Common myeloid progenitor, CD34-positive (primary cell): ENCODE results near the gene SMNDC1.
"Not testable (repeated sequence)": the region's sequence is repeated elsewhere in the genome, so short reads cannot be mapped to it uniquely, and the experiment has no call there.

Source experiments
- CTCF ChIA-PET: fragments of 350-600 bp; sonication (Branson Sonifier 250); formaldehyde crosslinking; loops from one replicate; lab custom pipeline; 2021; ENCODE audit warnings: antibody characterized with exemption; lab: Charles Lee
- POLR2A ChIA-PET: fragments of 350-600 bp; sonication (Branson Sonifier 250); formaldehyde crosslinking; loops from one replicate; lab custom pipeline; 2021; ENCODE audit warnings: antibody characterized with exemption; lab: Charles Lee
- DNase-seq, 3 donors: peaks; one replicate each; pipeline versions ENCODE4 v3.0.0 to v3.0.0-alpha.2; 2013
- H3K27ac ChIP-seq, 2 experiments: 1 replicate in 1 of 2; 2 replicates in 1 of 2; pipeline ENCODE4 v1.7.0; 2013; ENCODE audit warnings: inconsistent platforms in 2 of 2, low read length in 2 of 2, mild to moderate bottlenecking in 2 of 2, low read depth in 1 of 2, moderate library complexity in 1 of 2; ENCODE audit not compliant: severe bottlenecking in 2 of 2, insufficient read depth in 1 of 2, poor library complexity in 1 of 2
- H3K27me3 ChIP-seq, 5 experiments: replicated peaks in 2 of 5; 1 replicate in 3 of 5; 2 replicates in 2 of 5; pipeline versions ENCODE4 v1.6.1 to v1.7.0; 2013; ENCODE audit warnings: low read length in 4 of 5, mild to moderate bottlenecking in 2 of 5, moderate library complexity in 2 of 5, inconsistent platforms in 1 of 5; ENCODE audit not compliant: insufficient read depth in 5 of 5, control insufficient read depth in 4 of 5
- H3K36me3 ChIP-seq, 4 experiments: 1 replicate in 2 of 4; 2 replicates in 2 of 4; pipeline versions ENCODE4 v1.6.1 to v1.7.0; 2013; ENCODE audit warnings: low read length in 3 of 4, control low read depth in 1 of 4, mild to moderate bottlenecking in 1 of 4; ENCODE audit not compliant: control insufficient read depth in 4 of 4, insufficient read depth in 4 of 4
- H3K4me1 ChIP-seq, 4 experiments: 1 replicate in 3 of 4; 2 replicates in 1 of 4; pipeline versions ENCODE4 v1.6.1 to v1.7.1; 2013; ENCODE audit warnings: low read length in 3 of 4, mild to moderate bottlenecking in 3 of 4, control low read depth in 1 of 4, inconsistent platforms in 1 of 4, moderate library complexity in 1 of 4; ENCODE audit not compliant: control insufficient read depth in 4 of 4, insufficient read depth in 4 of 4; ENCODE audit errors: control extremely low read depth in 1 of 4
- H3K4me3 ChIP-seq, 7 experiments: 1 replicate in 4 of 7; 2 replicates in 3 of 7; pipeline versions ENCODE4 v1.5.1 to v1.7.0; 2013; ENCODE audit warnings: mild to moderate bottlenecking in 7 of 7, low read length in 6 of 7, moderate library complexity in 6 of 7, inconsistent platforms in 2 of 7, low read depth in 2 of 7, control low read depth in 1 of 7; ENCODE audit not compliant: insufficient read depth in 4 of 7, control insufficient read depth in 1 of 7; ENCODE audit errors: extremely low read depth in 1 of 7
- H3K9me3 ChIP-seq, 5 experiments: 1 replicate in 4 of 5; 2 replicates in 1 of 5; pipeline versions ENCODE4 v1.6.1 to v1.7.1; 2013; ENCODE audit warnings: low read length in 4 of 5, mild to moderate bottlenecking in 2 of 5, inconsistent platforms in 1 of 5, low read depth in 1 of 5, moderate library complexity in 1 of 5; ENCODE audit not compliant: control insufficient read depth in 4 of 5, insufficient read depth in 2 of 5; ENCODE audit errors: control extremely low read depth in 1 of 5
- WGBS: methylation state at CpG from one replicate; pipeline ENCODE4 v1.1.5; 2013; ENCODE audit not compliant: insufficient coverage; 5-methylcytosine and 5-hydroxymethylcytosine counted together

Gene SMNDC1

DNA sequence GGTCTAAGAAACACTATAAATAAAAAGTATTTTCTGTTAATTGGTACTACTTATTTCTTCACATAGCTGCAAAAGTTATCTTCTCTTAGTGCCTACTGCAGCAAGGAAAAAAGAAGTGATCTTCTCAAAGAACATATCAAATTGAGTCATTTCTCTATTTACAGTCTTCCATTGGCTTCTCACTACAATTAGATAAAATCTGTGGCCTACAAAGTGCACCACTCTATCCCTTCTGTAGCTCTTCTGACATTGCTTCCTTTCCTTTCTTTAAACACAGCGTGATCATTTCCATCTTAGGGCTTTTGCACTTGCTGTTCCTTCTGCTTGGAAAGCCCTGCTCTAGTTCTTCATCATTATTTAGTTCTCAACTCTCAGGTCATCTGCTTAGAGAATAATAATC, 52.6 kb downstream of the SMNDC1 start:
- Histone ChIP-seq H3K9me3 (peaks cover 0 to 2% (median 0%) of the 10 kb centered on the region in 5 experiments), H3K4me1 (peaks cover 0 to 1% (median 0%) of the 10 kb centered on the region in 4 experiments), H3K36me3 (peaks cover 0 to 3% (median 0%) of the 10 kb centered on the region in 4 experiments), H3K27me3 (no peaks in the 10 kb centered on the region), H3K4me3 (no peak overlapping the region), H3K27ac (no peak overlapping the region)
- WGBS: 89% methylated on average over 1 of the region's 1 CpG
- POLR2A ChIA-PET: no interaction called here
- CTCF ChIA-PET: no interaction called here
- DNase-seq: no peak

DNA sequence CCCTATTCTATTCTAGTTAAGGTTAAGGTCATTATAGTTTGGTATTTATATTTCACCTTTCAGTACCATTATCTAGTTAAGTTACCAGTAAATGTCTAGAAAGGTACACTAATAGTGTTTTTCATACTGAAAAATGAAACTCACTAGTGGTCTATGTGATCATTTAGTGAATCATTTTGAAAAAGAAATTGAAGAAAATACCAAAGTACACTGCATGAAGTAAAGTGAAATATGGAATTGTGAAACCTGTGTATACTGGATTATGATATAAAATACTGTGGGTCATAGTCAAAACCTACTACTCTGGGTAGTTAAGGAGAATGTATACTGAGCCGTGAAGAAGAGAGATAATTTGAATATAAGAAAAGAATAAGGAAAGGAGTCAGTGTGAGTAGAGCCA, 53.3 kb downstream of the SMNDC1 start:
- H3K27me3 ChIP-seq, H3K36me3 ChIP-seq, H3K9me3 ChIP-seq, POLR2A ChIA-PET, H3K4me3 ChIP-seq, DNase-seq, H3K27ac ChIP-seq, H3K4me1 ChIP-seq: not testable (repeated sequence)
- WGBS: 90% methylated on average over 1 of the region's 1 CpG
- CTCF ChIA-PET: interaction anchor here (1.0 kb wide), 1 partner anchor 114 kb away, joined by 6 read pairs; no protein-coding TSS in a partner anchor

DNA sequence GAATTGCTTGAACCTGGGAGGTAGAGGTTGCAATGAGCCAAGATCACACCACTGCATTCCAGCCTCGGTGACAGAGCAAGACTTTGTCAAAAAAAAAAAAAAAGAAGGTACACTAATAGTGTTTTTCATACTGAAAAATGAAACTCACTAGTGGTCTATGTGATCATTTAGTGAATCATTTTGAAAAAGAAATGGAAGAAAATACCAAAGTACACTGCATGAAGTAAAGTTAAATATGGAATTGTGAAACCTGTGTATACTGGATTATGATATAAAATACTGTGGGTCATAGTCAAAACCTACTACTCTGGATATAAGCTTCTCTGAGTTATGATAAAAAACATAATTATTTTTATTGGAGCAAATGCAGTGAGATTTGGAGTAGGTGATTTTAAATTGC, 55.2 kb downstream of the SMNDC1 start:
- not testable (repeated sequence) for H3K27me3 ChIP-seq, H3K4me3 ChIP-seq, DNase-seq, H3K27ac ChIP-seq, H3K36me3 ChIP-seq, H3K9me3 ChIP-seq, H3K4me1 ChIP-seq
- ChIA-PET POLR2A (interaction anchor here (0.6 kb wide), 1 partner anchor 43 kb away, joined by 3 read pairs; no protein-coding TSS in a partner anchor), CTCF (interaction anchor here (0.8 to 1.5 kb wide), 4 partner anchors 25 to 111 kb away, joined by 3 to 4 read pairs (median 4); partner anchors contain the start of gene MXI1)
- no CpG with 5 or more reads among the region's 1 CpG for WGBS

DNA sequence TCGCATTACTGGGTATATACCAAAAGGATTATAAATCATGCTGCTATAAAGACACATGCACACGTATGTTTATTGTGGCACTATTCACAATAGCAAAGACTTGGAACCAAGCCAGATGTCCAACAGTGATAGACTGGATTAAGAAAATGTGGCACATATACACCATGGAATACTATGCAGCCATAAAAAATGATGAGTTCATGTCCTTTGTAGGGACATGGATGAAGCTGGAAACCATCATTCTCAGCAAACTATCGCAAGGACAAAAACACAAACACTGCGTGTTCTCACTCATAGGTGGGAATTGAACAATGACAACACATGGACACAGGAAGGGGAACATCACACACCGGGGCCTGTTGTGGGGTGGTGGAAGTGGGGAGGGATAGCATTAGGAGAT, 56.9 kb downstream of the SMNDC1 start:
- DNase-seq, H3K4me3 ChIP-seq, H3K27me3 ChIP-seq, H3K27ac ChIP-seq, H3K4me1 ChIP-seq, H3K36me3 ChIP-seq, H3K9me3 ChIP-seq, CTCF ChIA-PET, POLR2A ChIA-PET: not testable (repeated sequence)
- WGBS: 100% methylated on average over 1 of the region's 5 CpGs

DNA sequence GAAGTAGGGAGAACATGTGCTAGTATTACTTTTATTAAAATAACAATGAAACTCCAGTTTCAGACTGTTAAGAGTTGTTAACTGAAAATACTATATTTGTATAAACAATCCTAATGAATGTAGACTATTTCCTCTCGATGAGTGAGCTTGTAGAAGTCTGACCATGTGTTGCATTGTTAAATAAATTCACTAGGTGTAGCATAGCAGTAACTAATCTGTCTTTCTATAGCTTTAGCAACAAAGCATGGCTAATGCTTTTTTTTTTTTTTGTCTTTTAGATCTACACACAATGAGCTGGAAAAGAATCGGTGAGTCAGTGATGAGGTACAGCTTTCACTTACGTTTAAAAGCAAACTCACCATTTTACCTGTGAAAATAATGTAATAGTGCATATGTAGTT, 60.2 kb downstream of the SMNDC1 start:
- ChIA-PET CTCF (interaction anchor here (1.3 to 2.5 kb wide), 5 partner anchors 11 to 35 kb away, joined by 3 to 10 read pairs (median 5); no protein-coding TSS in a partner anchor), POLR2A (no interaction called here)
- no peaks in the 10 kb centered on the region for H3K4me1 ChIP-seq
- no peak overlapping the region for H3K27ac ChIP-seq
- no CpG with 5 or more reads among the region's 3 CpGs for WGBS
- H3K9me3 ChIP-seq: no peaks in the 10 kb centered on the region
- no peaks in the 10 kb centered on the region for H3K27me3 ChIP-seq
- peaks cover 0 to 6% (median 0%) of the 10 kb centered on the region in 4 experiments for H3K36me3 ChIP-seq
- no peak for DNase-seq
- H3K4me3 ChIP-seq: no peak overlapping the region

DNA sequence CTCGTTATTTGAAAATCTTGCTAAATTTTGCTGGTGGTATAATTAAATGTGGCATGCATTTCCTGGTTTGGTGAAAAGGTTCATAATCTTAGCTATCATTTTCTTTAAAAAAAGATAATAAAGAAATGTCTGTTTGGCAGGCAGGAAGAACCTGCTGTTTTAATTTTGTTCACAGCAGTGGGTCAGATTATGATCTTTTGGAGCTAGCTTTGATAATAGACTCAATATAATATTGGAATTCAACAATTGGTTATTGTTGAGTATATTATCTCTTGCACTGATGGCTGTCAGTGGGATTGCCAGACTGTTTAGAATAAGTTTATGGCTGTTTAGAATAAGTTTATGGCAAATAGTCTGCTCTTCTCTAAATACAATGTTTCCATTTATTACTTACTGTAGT, 62.2 kb downstream of the SMNDC1 start:
- CTCF ChIA-PET: interaction anchor here (0.7 kb wide), 1 partner anchor 37 kb away, joined by 3 read pairs; no protein-coding TSS in a partner anchor
- H3K36me3 ChIP-seq: peaks cover 0 to 12% (median 8%) of the 10 kb centered on the region in 4 experiments
- no peak for DNase-seq
- WGBS: no CpG with 5 or more reads among the region's 1 CpG
- POLR2A ChIA-PET: no interaction called here
- H3K27me3 ChIP-seq: no peaks in the 10 kb centered on the region
- H3K27ac ChIP-seq: no peak overlapping the region
- H3K4me1 ChIP-seq: no peaks in the 10 kb centered on the region
- no peak overlapping the region for H3K4me3 ChIP-seq
- peaks cover 0 to 2% (median 0%) of the 10 kb centered on the region in 5 experiments for H3K9me3 ChIP-seq

DNA sequence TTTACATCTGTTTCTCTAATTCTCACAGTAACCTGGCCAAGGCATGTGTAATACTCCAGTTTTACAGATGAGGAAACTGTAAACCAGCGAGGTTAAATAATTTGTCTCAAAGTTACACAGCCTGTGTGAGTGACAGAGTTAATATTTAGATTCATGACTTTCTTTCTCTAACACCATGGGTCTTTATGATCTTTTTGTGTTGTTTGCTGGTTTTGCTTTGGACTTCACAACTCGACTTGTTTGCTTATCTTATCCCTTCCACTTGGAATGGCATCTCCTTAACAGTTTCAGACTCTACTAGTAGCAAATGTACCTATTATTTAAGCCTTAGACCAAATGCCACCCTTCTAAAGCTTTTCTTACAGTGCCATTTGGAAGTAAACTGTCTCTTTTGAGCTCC, 62.9 kb downstream of the SMNDC1 start:
- ChIA-PET CTCF (interaction anchor here (1.4 kb wide), 1 partner anchor 13 kb away, joined by 5 read pairs; no protein-coding TSS in a partner anchor), POLR2A (no interaction called here)
- Histone ChIP-seq H3K27me3 (no peaks in the 10 kb centered on the region), H3K9me3 (peaks cover 0 to 2% (median 2%) of the 10 kb centered on the region in 5 experiments), H3K36me3 (peaks cover 0 to 14% (median 9%) of the 10 kb centered on the region in 4 experiments), H3K4me3 (no peak overlapping the region), H3K27ac (no peak overlapping the region), H3K4me1 (no peaks in the 10 kb centered on the region)
- 88% methylated on average over 1 of the region's 2 CpGs for WGBS
- DNase-seq: no peak
